ENCODE measurements around the gene TMEM40.
"Not testable (repeated sequence)": the region's sequence is repeated elsewhere in the genome, so short reads cannot be mapped to it uniquely, and the experiment has no call there.

Gene TMEM40

DNA sequence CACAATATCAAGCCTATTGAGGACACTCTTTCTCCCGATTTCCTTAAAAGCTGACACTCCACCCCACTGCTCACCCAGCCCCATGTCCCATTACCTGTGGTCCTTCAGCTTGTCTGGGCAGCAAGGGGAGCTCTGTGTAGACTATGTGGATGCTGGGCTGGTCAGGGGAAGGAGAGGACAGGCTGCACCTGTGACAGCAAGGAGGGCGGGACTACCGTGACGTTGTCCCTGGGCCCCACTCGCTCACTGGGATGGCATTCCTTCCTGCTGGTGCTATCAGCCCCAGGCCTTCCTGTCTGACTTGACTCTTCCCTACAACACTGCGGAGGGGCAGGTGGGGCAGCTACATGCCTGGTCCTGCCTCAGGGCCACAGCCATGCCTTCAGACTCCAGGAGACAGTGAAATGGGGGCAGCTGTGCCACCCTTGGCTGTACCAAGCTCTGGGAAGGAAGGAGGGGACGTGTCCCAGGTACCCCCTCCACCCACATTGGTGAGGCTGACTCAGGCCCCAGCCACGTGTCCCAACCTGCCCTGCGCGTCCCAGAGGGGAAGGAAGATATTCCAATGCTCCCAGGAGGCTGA lies at the start of gene TMEM40:
TSS of gene TMEM40 (minus strand) at position 163 of the 583 bp plus-strand sequence. CDS start 9,427 bp downstream, outside the sequence.
- no peak for DNase-seq

DNA sequence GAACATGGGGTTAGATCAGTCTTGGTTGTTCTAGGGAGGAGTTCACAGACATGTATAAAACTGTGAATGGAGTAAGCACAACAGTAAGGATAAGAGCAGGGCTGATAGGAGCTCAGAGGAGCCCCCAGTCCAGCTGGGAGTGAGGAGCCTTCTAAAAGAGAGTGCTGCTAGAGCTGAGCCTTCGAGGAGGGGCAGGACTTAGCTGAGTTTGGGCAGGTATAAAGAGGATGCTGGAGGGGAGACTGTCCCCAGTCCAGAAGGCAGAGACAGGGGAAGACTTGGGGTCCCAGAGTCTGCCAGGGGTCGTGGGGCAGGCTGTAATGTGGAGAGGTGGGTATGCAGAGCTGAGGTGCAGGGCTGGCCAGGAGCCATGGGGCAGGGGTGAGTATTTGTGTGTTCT lies 49.5 kb upstream of the TMEM40 start:
- no peak for DNase-seq

DNA sequence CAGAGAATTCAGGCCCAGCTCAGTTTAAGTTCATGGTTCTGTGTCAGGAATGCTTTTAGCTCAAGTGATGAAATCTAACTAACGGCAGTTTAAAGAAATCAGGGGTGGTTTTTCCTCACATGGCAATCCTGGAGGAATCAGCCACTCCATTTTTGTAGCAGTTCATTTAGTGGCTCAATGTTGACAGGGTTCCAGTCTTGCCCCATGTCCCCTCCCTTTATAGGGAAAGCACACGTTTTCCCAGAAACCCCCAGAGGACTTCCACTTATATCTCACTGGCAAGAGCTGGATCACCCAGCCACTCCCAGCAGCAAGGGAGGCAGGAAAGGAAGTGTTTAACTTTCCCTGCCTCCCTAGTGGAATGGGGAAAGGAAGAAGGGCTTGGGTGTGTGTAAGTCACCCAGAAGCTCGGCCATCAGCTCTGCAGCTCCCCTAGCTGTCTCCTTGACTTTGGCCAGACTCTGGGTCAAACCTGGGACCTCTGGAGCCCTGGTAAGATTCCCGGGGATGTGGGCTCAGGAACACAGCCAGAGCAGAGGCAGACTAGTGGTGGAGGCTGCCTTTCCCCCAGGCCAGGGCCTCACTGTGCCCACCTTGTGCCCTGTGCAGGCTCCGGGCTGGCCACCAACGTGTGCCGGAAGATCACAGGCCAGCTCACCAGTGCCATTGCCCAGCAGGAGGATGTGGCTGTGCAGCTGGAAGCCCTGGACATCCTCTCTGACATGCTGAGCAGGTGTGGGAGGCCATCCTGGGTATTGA lies 48.7 kb upstream of the TMEM40 start:
- DNase-seq, result no peak

GRCh38 chr3:12807066-12807465 lies 48.0 kb upstream of the TMEM40 start:
- DNase-seq, result no peak

GRCh38 chr3:12803371-12803770 lies 44.3 kb upstream of the TMEM40 start:
- no peak for DNase-seq

GRCh38 chr3:12799525-12800440 lies 40.7 kb upstream of the TMEM40 start:
- peak; percentile 27 for DNase-seq

DNA sequence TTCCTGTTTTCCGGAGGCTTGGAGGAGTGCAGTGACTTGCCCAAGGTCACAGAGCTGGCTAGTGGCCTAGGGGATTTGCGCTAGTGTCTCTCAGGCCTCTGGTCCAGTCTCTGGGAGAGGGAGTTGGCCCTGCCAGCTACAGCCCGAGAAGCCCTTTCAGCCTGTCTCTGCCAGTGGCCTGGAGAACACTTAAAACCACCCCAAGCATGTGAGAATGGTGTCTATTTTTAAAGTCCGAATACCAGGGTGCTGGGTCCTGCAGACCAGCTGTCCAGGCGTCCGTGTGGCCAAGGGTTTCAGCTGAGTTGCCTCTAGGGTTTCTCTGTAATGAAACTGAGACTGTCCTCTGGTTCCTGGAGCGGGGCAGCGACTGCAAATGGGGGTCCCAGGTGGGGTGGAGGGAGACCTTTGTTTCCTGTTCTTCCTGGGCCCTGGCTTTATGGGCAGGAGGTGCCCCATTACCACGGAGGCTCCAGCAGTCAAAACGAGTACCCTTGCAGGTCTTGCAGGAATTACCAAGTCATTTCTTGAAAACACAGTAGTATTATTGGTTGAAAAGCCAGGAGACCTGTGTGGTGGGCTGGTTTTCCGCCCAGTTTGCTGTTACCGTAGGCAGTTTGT lies 39.6 kb upstream of the TMEM40 start:
- DNase-seq, result no peak

DNA sequence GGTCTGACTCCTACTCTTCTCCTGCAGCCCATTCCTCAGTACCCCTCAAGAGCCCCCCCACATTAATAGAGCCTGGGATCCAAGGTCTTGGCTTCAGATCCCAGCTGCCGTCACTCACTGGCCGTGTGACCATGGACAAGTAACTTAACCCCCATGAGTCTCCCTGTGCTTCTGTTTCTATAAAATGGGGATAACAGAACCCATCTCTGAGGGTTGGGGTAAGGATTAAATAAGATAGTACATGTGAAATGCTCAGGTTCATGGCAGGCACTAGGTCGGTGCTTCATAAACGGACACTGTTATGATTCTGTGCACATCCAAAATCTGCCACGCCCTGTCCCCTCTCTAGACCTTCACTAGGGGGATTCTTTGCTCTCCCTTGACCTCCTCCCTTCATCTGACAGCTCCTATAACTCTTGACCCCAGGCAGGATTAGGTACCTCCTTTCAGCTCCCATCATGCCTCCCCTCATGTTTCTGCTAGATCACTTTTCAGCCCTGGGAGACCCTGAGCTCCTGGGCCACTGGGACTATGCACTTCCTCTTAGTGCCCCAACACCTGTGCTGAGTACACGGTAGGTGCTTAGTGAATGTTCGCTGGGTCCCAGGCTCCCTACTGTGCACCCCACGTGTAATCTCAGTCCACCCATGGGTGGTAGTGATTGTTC lies 39.0 kb upstream of the TMEM40 start:
- DNase-seq, result no peak

DNA sequence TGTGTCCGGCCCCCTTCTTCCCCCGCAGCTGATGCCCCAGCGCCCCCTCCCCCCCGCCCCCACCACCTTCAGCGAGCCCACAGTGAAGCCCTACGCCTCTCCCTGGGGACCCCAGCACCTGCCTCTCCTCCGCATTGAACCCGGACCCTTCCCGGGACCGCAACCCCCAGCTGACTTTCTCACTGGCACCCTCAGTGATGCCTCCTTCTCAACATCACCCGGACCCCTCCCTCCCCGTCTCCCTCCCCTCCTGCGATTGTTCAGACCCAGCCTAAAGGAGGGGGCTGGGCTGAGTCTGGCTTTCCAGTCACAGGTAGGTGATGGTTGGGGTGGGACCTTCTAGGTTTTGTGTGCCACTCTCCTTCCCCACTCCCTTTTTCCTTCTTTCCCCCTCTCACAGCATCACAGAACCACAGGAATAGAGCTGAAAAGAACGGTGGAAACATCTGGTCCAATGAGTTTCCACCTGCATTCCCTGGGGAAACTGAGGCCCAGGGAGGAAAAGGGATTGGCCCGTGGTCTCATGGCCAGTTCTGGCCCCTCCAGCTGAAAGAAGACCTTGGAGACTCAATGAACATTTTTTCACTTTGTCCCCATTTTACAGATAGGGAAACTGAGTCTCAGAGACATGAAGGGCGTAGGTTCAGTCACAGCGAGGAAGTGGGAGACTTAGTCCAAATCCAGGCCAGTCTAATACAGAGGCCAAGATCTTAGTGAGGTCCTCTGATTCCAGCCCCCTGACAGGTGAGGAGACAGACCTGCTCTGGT lies 38.2 kb upstream of the TMEM40 start:
- DNase-seq, result no peak

DNA sequence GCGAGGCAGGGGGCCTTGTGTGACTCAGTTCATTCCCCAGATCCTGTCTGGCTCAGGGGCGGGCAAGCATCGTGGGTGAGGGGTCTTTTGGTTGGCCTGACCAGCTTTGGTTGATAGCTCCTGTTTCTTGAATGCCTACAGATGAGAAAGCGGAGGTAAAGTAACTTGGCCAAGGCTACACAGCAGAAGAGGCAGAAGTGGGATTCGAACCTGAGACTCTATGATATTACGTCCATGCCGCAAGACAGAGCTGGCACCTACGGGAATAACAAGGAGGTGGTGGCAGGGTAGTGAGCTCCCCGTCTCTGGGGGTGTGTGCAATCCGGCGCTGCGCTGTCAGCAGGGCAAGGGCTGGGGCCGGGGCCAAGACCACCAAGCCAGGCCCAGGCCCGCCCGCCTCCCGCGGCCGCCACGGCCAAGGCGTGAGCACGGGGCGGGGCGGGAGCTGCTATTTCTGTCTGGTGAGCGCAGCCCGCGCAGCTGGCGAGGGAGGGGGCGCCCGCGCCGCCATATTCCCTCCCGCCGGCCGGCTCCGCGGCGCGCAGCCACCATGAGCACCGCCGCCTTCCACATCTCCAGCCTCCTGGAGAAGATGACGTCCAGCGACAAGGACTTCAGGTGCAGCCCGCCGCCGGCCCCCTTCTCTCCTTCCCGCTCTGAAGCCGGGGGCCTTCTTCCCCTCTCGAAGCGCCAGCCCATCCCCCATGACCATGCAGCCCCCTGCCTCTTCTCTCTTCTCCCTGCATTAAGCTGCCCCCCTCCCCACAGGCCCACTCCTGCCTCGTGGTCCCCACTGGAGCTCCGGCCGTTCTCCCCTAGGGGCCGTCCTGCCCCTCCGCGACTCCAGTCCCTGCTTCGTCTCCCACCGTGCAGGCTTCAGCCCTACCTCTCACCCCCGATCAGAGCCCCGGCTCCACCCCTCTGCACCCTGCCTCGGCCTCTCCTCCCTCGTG lies 37.4 kb upstream of the TMEM40 start, which contains the start of gene CAND2:
TSS of gene CAND2 (plus strand) at position 510 of the 953 bp plus-strand sequence. CDS start at position 551, 41 bp downstream.
- peak; percentile 68 for DNase-seq

DNA sequence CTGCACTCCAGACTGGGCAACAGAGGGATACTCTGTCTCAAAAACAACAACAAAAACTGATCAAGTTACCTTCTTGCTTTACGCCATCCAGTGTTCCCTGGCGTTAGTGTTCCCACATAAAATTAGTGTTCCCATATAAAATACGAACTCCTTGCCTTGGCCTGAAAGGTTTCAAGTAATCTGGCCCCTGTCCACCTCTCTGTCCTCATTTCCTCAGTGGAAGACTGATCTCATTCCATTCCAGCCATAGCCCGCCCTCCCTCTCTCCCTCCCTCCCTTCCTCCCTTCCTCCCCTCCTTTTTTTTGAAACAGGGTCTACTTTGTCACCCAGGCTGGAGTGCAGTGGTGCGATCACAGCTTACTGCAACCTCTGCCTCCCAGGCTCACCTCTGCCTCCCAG lies 34.6 kb upstream of the TMEM40 start:
- DNase-seq, result no peak

DNA sequence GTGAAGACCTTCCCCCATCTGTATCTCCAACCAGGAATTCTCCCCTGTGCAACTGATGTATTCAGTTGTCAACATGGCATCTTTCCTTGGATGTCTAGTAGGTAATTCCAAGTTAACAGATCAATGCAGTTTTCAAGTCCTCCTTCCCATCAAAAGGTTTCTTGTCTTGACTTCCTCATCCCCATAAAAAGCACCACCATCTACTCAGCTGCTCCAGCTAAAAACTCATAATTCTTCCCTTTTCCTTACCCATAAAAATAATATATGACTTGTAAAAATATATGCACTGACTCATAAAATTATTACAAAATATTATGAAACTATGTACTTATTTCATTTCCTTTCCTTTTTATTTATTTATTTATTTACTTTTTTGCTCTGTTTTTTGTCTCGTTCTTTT lies 32.4 kb upstream of the TMEM40 start:
- DNase-seq, result no peak

GRCh38 chr3:12787967-12788690 lies 29.1 kb upstream of the TMEM40 start:
- not testable (repeated sequence) for DNase-seq

GRCh38 chr3:12787346-12787745 lies 28.3 kb upstream of the TMEM40 start:
- DNase-seq, result peak; percentile 74

- no peak for DNase-seq
Observed at GRCh38 chr3:12785096-12785495, 26.0 kb upstream of the TMEM40 start.

- DNase-seq, result peak; percentile 47
Observed at GRCh38 chr3:12782172-12782815, 23.2 kb upstream of the TMEM40 start.

DNA sequence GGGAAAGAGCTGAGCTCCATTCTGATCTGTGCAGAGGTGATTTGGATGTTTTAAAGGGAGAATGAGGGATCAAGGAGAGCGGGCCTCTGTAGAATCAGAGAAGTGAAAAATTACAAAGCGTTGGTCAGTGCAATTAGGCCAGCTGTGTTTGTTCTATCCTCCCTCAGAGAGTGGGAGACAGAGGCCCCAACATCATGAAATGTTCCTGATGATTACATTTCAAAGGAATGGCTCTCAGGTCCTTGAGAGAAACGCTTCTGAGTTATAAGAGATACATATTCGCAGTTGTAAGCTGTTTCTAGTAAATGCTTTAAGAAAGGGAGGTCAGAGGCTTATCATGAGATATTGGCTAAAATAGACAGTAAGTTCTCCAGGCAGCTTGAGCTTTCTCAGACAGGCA lies 21.7 kb upstream of the TMEM40 start:
- DNase-seq, result no peak

DNA sequence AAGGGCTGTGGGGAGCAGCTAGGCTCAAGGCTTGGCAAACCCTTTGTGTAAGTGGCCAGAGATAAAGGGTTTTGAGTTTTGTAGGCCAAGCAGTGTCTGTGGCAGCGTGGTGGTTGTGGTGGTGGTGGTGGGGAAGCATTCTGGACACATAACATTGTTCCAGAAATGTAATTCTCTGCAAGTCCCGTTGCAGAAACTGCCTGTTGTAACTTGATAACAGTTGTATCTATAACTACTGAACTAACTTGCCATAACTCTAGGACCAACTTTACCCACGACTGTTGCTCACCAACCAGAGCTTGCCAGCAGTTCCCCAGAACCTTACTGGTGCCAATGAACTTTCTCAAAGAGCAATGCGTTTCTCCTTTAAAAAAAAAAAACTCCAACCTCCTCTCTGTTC lies 18.1 kb upstream of the TMEM40 start:
- peak; percentile 88 for DNase-seq

DNA sequence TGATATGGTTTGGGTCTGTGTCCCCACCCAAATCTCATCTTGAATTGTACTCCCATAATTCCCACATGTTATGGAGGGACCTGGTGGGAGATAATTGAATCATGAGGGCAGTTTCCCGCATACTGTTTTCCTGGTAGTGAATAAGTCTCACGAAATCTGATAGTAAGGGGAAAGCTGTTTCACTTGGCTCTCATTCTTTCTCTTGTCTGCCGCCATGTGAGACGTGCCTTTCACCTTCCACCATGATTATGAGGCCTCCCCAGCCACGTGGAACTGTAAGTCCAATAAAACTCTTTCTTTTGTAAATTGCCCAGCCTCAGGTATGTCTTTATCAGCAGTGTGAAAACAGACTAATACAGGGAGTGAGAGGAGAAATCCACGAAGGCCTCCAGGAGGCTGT lies 16.9 kb upstream of the TMEM40 start:
- DNase-seq, result not testable (repeated sequence)
